Measurements from ENCODE around the gene BEST2. TPM values are rescaled to one million over a fixed set of nuclear protein-coding genes. Genes with fewer than 3 reads are reported as not detected.

Gene BEST2
- total RNA-seq, 2 donors from 2014 or later = not detected

DNA sequence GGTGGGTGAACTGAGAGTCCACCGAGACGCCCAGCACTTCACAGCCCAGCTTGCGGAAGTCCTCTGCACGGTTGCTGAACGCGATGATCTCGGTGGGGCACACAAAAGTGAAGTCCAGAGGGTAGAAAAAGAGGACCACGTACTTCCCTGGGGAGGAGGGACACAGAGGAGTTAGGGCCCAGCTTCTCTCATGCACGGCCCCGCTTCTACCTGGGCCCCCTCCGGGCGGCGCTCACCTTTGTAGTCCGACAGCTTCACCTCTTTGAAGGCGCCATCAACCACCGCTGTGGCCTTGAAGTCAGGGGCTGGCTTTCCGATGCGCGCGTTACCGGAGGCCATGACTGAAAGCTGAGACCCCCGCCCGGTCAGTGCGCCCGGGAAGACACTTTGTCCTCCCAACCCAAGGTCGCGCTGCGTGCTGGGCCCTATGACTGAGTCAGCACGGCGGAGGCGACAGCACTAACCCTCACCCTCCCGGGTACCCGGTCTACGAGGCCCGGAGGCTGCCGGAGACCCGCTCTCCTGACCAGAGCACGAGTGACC is 49.4 kb downstream of the BEST2 start:
- ATAC-seq (ENCODE audit: insufficient number of reproducible peaks, low FRiP score, low read depth) = no peak
- no peak for DNase-seq (ENCODE audit: low spot score)
- TF ChIP-seq, protein P1, sequence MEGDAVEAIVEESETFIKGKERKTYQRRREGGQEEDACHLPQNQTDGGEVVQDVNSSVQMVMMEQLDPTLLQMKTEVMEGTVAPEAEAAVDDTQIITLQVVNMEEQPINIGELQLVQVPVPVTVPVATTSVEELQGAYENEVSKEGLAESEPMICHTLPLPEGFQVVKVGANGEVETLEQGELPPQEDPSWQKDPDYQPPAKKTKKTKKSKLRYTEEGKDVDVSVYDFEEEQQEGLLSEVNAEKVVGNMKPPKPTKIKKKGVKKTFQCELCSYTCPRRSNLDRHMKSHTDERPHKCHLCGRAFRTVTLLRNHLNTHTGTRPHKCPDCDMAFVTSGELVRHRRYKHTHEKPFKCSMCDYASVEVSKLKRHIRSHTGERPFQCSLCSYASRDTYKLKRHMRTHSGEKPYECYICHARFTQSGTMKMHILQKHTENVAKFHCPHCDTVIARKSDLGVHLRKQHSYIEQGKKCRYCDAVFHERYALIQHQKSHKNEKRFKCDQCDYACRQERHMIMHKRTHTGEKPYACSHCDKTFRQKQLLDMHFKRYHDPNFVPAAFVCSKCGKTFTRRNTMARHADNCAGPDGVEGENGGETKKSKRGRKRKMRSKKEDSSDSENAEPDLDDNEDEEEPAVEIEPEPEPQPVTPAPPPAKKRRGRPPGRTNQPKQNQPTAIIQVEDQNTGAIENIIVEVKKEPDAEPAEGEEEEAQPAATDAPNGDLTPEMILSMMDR (IDR thresholded peaks at IDR 0.05) = no peak

DNA sequence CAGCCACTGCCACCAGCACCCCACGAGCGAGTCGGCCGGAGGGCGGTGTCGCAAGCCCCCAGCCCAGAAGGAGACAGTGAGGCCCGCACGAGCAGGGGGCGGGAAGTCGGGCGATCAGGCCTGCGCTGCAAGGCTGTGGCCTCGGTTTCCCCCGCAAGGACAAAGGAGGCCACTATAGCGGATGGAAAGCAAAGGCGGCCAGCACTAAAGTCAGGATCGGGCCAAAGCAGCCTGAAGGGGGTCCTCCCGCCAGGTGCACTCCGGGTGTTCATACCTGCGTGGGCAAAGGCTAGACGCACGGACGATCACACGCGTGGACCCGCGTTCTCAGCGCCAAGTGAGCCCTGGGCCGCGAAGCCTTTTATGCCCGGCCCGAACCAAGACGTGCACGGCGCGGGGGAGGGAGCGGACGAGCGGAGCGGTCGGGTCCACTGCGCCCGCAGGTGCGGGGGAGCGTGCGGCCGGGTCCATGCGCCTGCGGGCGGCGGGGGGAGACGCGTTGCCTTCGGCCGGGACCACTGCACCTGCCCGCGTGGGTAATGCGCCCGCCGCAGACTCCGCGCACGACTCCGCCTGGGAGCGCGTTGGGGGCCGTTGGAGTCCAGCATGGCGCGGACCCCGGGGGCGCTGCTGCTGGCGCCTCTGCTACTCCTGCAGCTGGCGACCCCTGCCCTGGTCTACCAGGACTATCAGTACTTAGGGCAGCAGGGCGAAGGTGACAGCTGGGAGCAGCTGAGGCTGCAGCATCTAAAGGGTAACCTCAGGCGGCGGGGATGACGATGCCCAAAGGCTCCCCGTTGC is 50.1 kb downstream of the BEST2 start, which contains the start of the genes PRDX2 and THSD8:
Gene PRDX2, minus strand, starts transcription at position 335 of the 801 bp plus-strand sequence. CDS start 539 bp downstream, outside the sequence.
Gene THSD8, plus strand, starts transcription at position 604 of the 801 bp plus-strand sequence. Its CDS starts 3 bp downstream, at position 607.
- TF ChIP-seq, protein P1 (IDR thresholded peaks at IDR 0.05) = no peak
- Histone ChIP-seq H3K27ac (peak within 1 kb of the TSS; percentile 27 to 61), H3K36me3 (no peaks in the 10 kb centered on the region), H3K9me3 (no peaks in the 10 kb centered on the region), H3K27me3 (replicated peaks; ENCODE audit: insufficient read depth) (no peaks in the 10 kb centered on the region), H3K4me3 (peak within 1 kb of the TSS; percentile 77), H3K4me1 (ENCODE audit: control insufficient read depth in 1 of 2, low read depth in 2 of 2) (peaks cover 5 to 23% of the 10 kb centered on the region in 2 donors)
- ATAC-seq (ENCODE audit: insufficient number of reproducible peaks, low FRiP score, low read depth) (no peak), DNase-seq (ENCODE audit: low spot score) (no peak)

More for the DNA sequence above, 49.4 kb downstream of the BEST2 start:
- H3K27me3 ChIP-seq (replicated peaks; ENCODE audit: insufficient read depth) = no peaks in the 10 kb centered on the region
- no peaks in the 10 kb centered on the region for H3K9me3 ChIP-seq
- peak overlapping the region; percentile 27 to 61 for H3K27ac ChIP-seq
- H3K36me3 ChIP-seq = no peaks in the 10 kb centered on the region
- H3K4me1 ChIP-seq (ENCODE audit: control insufficient read depth in 1 of 2, low read depth in 2 of 2) = peaks cover 5 to 28% of the 10 kb centered on the region in 2 donors
- peak overlapping the region; percentile 77 for H3K4me3 ChIP-seq

DNA sequence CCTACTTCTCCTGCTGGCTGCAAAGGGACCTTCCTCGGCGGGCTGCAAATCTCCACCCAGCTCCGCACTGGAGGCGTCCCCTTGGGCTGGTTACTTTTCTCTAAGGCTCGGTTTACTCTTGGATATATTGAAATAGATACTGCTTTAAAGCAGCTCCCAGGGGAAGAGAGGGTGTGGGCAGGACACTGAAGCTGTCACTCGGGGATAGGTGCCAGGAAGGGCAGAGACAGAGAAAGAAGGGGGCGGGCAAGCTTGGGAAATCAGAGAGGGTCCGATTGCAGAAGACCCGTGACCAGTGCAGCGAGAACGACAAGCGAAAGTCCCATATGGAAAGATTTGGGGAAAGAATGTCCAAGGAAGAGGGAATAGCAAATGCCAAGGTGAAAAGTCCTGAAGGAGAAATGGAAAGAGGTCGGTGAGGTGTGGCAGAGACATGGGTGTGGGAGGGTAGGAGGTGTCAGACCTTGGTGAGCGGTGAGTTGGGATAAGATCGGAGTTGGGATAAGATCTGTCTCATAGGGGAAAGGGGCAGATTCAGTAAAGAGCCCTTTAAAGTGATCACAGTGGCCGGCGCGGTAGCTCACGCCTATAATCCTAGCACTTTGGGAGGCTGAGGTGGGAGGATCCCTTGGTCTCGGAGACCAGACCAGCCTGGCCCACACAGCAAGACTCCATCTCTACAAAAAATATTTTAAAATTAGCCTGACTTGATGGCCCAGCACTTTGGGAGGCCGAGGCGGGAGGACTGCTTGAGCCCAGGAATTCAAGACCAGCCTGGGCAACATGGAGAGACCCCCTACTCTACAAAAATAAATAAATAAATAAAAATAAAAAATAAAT is 50.9 kb downstream of the BEST2 start:
- Histone ChIP-seq H3K4me3 (peak overlapping the region; percentile 77), H3K9me3 (no peaks in the 10 kb centered on the region), H3K36me3 (no peaks in the 10 kb centered on the region), H3K27ac (no peak overlapping the region), H3K4me1 (ENCODE audit: control insufficient read depth in 1 of 2, low read depth in 2 of 2) (peaks cover 11 to 30% of the 10 kb centered on the region in 2 donors), H3K27me3 (replicated peaks; ENCODE audit: insufficient read depth) (no peaks in the 10 kb centered on the region)
- TF ChIP-seq, protein P1 (IDR thresholded peaks at IDR 0.05) = no peak
- ATAC-seq (ENCODE audit: insufficient number of reproducible peaks, low FRiP score, low read depth) (no peak), DNase-seq (ENCODE audit: low spot score) (no peak)

DNA sequence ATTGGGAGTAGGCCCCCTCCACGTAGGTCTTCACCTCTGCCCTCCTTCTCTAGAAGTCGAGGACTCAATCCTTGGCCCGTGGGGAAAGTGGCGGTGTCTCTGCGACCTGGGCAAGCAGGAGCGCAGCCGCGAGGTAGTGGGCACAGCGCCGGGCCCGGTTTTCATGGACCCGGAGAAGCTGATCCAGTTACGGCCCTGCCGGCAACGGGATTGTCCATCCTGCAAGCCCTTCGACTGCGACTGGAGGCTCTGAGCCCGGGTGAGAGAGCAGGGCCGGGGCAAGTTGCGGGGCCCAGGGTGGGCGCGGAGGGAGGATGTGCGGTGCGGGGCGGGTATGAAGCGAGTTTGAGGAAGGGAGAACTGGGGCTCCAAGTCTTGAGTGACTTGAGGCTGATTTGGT is 52.5 kb downstream of the BEST2 start:
- no peak for ATAC-seq (ENCODE audit: insufficient number of reproducible peaks, low FRiP score, low read depth)
- Histone ChIP-seq H3K27me3 (replicated peaks; ENCODE audit: insufficient read depth) (no peaks in the 10 kb centered on the region), H3K27ac (no peak overlapping the region), H3K36me3 (no peaks in the 10 kb centered on the region), H3K4me1 (ENCODE audit: control insufficient read depth in 1 of 2, low read depth in 2 of 2) (peaks cover 11 to 30% of the 10 kb centered on the region in 2 donors), H3K9me3 (no peaks in the 10 kb centered on the region), H3K4me3 (no peak overlapping the region)
- TF ChIP-seq, protein P1 (IDR thresholded peaks at IDR 0.05) = no peak
- no peak for DNase-seq (ENCODE audit: low spot score)
